ENCODE results near the gene ERGIC3.
"Not testable (repeated sequence)": the region's sequence is repeated elsewhere in the genome, so short reads cannot be mapped to it uniquely, and the experiment has no call there.

ERGIC3 gene

GRCh38 chr20:35518955-35519354 lies 22.9 kb upstream of the ERGIC3 start:
- no peak for DNase-seq (ENCODE audit: low read depth in 2 of 2)

- DNase-seq (ENCODE audit: low read depth in 2 of 2) = no peak
These were observed 18.5 kb upstream of the ERGIC3 start for GRCh38 chr20:35523298-35523888.

GRCh38 chr20:35525639-35526038 lies 16.2 kb upstream of the ERGIC3 start:
- DNase-seq (ENCODE audit: low read depth in 2 of 2) = no peak

GRCh38 chr20:35527122-35527769 lies 14.6 kb upstream of the ERGIC3 start:
- no peak for DNase-seq (ENCODE audit: low read depth in 2 of 2)

- DNase-seq (ENCODE audit: low read depth in 2 of 2) = no peak
These were observed 12.3 kb upstream of the ERGIC3 start, which contains the start of gene C20orf173 for GRCh38 chr20:35529552-35529951. Gene C20orf173 (minus strand): TSS chr20:35529652. CDS start chr20:35529373, 279 bp downstream.

- DNase-seq (ENCODE audit: low read depth in 2 of 2) = no peak
These were observed 2.1 kb upstream of the ERGIC3 start for GRCh38 chr20:35539756-35540212.

- no peak for DNase-seq (ENCODE audit: low read depth in 2 of 2)
These were observed 628 bp upstream of the ERGIC3 start for GRCh38 chr20:35541118-35541782.

GRCh38 chr20:35542990-35543389 lies 1.1 kb downstream of the ERGIC3 start:
- no peak for DNase-seq (ENCODE audit: low read depth in 2 of 2)

- DNase-seq (ENCODE audit: low read depth in 2 of 2) = no peak
These were observed 2.6 kb downstream of the ERGIC3 start for GRCh38 chr20:35544436-35544835.

GRCh38 chr20:35544941-35545340 lies 3.1 kb downstream of the ERGIC3 start:
- DNase-seq (ENCODE audit: low read depth in 2 of 2) = not testable (repeated sequence)

GRCh38 chr20:35546127-35546526 lies 4.2 kb downstream of the ERGIC3 start:
- no peak for DNase-seq (ENCODE audit: low read depth in 2 of 2)

GRCh38 chr20:35547329-35547728 lies 5.5 kb downstream of the ERGIC3 start:
- no peak for DNase-seq (ENCODE audit: low read depth in 2 of 2)

- DNase-seq (ENCODE audit: low read depth in 2 of 2) = no peak
These were observed 9.6 kb downstream of the ERGIC3 start for GRCh38 chr20:35551503-35551902.

GRCh38 chr20:35552914-35553313 lies 11.0 kb downstream of the ERGIC3 start:
- DNase-seq (ENCODE audit: low read depth in 2 of 2) = no peak

- DNase-seq (ENCODE audit: low read depth in 2 of 2) = not testable (repeated sequence)
These were observed 13.6 kb downstream of the ERGIC3 start for GRCh38 chr20:35555461-35555860.

GRCh38 chr20:35555951-35556645 lies 14.2 kb downstream of the ERGIC3 start:
- DNase-seq (ENCODE audit: low read depth in 2 of 2) = no peak

- DNase-seq (ENCODE audit: low read depth in 2 of 2) = no peak
These were observed 15.0 kb downstream of the ERGIC3 start for GRCh38 chr20:35556871-35557270.

- no peak for DNase-seq (ENCODE audit: low read depth in 2 of 2)
These were observed 16.6 kb downstream of the ERGIC3 start for GRCh38 chr20:35558451-35558850.

GRCh38 chr20:35559042-35559693 lies 17.3 kb downstream of the ERGIC3 start:
- DNase-seq (ENCODE audit: low read depth in 2 of 2) = no peak

GRCh38 chr20:35560105-35560511 lies 18.2 kb downstream of the ERGIC3 start:
- DNase-seq (ENCODE audit: low read depth in 2 of 2) = no peak

GRCh38 chr20:35560541-35560940 lies 18.7 kb downstream of the ERGIC3 start:
- no peak for DNase-seq (ENCODE audit: low read depth in 2 of 2)

- DNase-seq (ENCODE audit: low read depth in 2 of 2) = no peak
These were observed 19.4 kb downstream of the ERGIC3 start for GRCh38 chr20:35561268-35561667.
